Esophagus muscularis mucosa (tissue), 4 donors: ENCODE data around the gene TENM4.

Experiments
- EP300 ChIP-seq: sonication (generic); formaldehyde crosslinking; IDR thresholded peaks from one replicate; pipeline ENCODE4 v1.6.1; 2017; ENCODE audit warnings: antibody characterized with exemption
- POLR2A ChIP-seq: fragments of 450-650 bp; IDR thresholded peaks from one replicate; pipeline ENCODE4 v1.6.1; 2017; ENCODE audit warnings: antibody characterized with exemption, moderate library complexity, mild to moderate bottlenecking, low read depth
- POLR2AphosphoS5 ChIP-seq, 2 donors: sonication (generic); formaldehyde crosslinking; IDR thresholded peaks; one replicate each; pipeline ENCODE4 v1.6.1; 2017; ENCODE audit warnings: antibody characterized with exemption in 2 of 2
- TF ChIP-seq, protein P1 (sequence below), 3 experiments: fragments of 200-600 bp in 2 of 3; fragments of 450-650 bp in 1 of 3; sonication (generic) in 2 of 3; IDR thresholded peaks; one replicate each; pipeline ENCODE4 v1.5.1; 2017 to 2019; ENCODE audit warnings: antibody characterized with exemption in 3 of 3, mild to moderate bottlenecking in 2 of 3, moderate library complexity in 1 of 3

DNA sequence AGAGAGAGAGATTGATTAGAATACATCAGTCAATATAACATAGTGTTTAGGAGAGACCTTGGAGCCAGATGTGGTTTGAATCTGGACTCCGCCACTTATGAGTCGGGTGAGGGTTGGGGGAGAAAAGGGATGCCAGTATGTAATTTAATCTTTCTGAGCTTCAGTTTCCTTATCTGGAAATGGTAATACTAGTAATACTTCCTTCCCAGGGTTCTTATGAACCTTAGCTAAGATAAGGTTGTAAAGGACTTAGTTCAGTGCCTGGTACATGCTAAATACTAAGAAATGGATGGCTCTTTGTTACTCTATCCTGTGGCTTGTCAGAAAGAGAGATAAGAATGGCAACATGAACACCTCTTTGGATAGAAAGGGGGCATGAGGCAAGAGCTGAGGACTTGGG is 640.1 kb downstream of the TENM4 start:
- no peak for TF ChIP-seq POLR2A
- TF ChIP-seq, protein P1, sequence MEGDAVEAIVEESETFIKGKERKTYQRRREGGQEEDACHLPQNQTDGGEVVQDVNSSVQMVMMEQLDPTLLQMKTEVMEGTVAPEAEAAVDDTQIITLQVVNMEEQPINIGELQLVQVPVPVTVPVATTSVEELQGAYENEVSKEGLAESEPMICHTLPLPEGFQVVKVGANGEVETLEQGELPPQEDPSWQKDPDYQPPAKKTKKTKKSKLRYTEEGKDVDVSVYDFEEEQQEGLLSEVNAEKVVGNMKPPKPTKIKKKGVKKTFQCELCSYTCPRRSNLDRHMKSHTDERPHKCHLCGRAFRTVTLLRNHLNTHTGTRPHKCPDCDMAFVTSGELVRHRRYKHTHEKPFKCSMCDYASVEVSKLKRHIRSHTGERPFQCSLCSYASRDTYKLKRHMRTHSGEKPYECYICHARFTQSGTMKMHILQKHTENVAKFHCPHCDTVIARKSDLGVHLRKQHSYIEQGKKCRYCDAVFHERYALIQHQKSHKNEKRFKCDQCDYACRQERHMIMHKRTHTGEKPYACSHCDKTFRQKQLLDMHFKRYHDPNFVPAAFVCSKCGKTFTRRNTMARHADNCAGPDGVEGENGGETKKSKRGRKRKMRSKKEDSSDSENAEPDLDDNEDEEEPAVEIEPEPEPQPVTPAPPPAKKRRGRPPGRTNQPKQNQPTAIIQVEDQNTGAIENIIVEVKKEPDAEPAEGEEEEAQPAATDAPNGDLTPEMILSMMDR (IDR thresholded peaks at IDR 0.05): no peak
- TF ChIP-seq POLR2AphosphoS5 (IDR thresholded peaks at IDR 0.05): no peak
- TF ChIP-seq EP300: no peak
